Caco-2 (cell line): ENCODE results near the gene SLC6A6. TPM values are rescaled to one million over a fixed set of nuclear protein-coding genes. Genes with fewer than 3 reads are reported as not detected.

Source experiments
- BruUV-seq: library from RNA; stranded (reverse); fragments of 400-500 nt; replicated peaks from 2 replicates; lab custom pipeline; 2021; lab: Mats Ljungman, UMichigan
- CTCF ChIA-PET: fragments of 300-600 bp; sonication (Branson Sonifier 250); formaldehyde crosslinking; loops from one replicate; lab custom pipeline; 2022; ENCODE audit warnings: antibody characterized with exemption; lab: Charles Lee
- POLR2A ChIA-PET: fragments of 300-600 bp; sonication (Branson Sonifier 250); formaldehyde crosslinking; loops from one replicate; lab custom pipeline; 2022; ENCODE audit warnings: antibody characterized with exemption; lab: Charles Lee
- DNase-seq, 2 experiments: peaks; one replicate each; pipeline versions ENCODE4 v3.0.0 to v3.0.0-alpha.2; 2020 to 2022
- H3K27me3 ChIP-seq: replicated peaks from 2 replicates; pipeline ENCODE4 v1.6.0; 2011; ENCODE audit warnings: low read length; ENCODE audit not compliant: control insufficient read depth, insufficient read depth
- H3K36me3 ChIP-seq: 2 replicates; pipeline ENCODE4 v1.5.1; 2011; ENCODE audit warnings: low read length; ENCODE audit not compliant: control insufficient read depth, insufficient read depth
- H3K4me1 ChIP-seq: fragments of 250-450 bp; sonication (Bioruptor Pico); 2 replicates; pipeline ENCODE4 v1.5.1; 2020; ENCODE audit warnings: mild to moderate bottlenecking
- H3K4me3 ChIP-seq: 2 replicates; pipeline ENCODE4 v1.5.1; 2011; ENCODE audit warnings: low read depth, mild to moderate bottlenecking, control low read depth, low read length
- H3K9me3 ChIP-seq: fragments of 250-450 bp; sonication (Bioruptor Pico); 2 replicates; pipeline ENCODE4 v1.5.1; 2020; ENCODE audit warnings: mild to moderate bottlenecking, moderate library complexity
- H3K27ac Mint-ChIP-seq: one replicate; pipeline ENCODE4 v1.8.0; 2022; ENCODE audit warnings: mixed read lengths; ENCODE audit not compliant: unreplicated experiment
- H3K27me3 Mint-ChIP-seq: one replicate; pipeline ENCODE4 v1.8.0; 2022; ENCODE audit warnings: mixed read lengths; ENCODE audit not compliant: insufficient read depth, unreplicated experiment
- H3K36me3 Mint-ChIP-seq: one replicate; pipeline ENCODE4 v1.8.0; 2022; ENCODE audit warnings: mild to moderate bottlenecking, mixed read lengths; ENCODE audit not compliant: insufficient read depth, unreplicated experiment
- H3K4me1 Mint-ChIP-seq: one replicate; pipeline ENCODE4 v1.8.0; 2022; ENCODE audit warnings: low read depth, mixed read lengths; ENCODE audit not compliant: unreplicated experiment
- H3K4me3 Mint-ChIP-seq: one replicate; pipeline ENCODE4 v1.8.0; 2022; ENCODE audit warnings: mild to moderate bottlenecking, moderate library complexity, mixed read lengths; ENCODE audit not compliant: unreplicated experiment
- H3K9me3 Mint-ChIP-seq: one replicate; pipeline ENCODE4 v1.8.0; 2022; ENCODE audit warnings: mixed read lengths; ENCODE audit not compliant: unreplicated experiment
- intact Hi-C: fragments of 100-400 bp; cut with micrococcal nuclease; formaldehyde crosslinking; loops from one replicate; pipeline ENCODE4 v1.10.0; 2022; ENCODE audit not compliant: unreplicated experiment
- total RNA-seq: library from RNA; stranded (reverse); gene quantifications from 2 replicates; pipeline ENCODE4 v1.2.3, GENCODE V29; 2022
- TF ChIP-seq, protein P1 (sequence below), 2 experiments: fragments of 200-600 bp in 1 of 2; IDR thresholded peaks; 1 replicate in 1 of 2; 2 replicates in 1 of 2; pipeline versions ENCODE4 v1.5.1 to v1.8.0; 2011 to 2022; ENCODE audit warnings: antibody characterized with exemption in 1 of 2, control low read depth in 1 of 2, inconsistent platforms in 1 of 2, low read depth in 1 of 2, low read length in 1 of 2, mild to moderate bottlenecking in 1 of 2, moderate library complexity in 1 of 2; ENCODE audit not compliant: insufficient read depth in 1 of 2, severe bottlenecking in 1 of 2, unreplicated experiment in 1 of 2

SLC6A6 gene
- total RNA-seq, 1 experiment from 2014 or later: 49.6 TPM

- CTCF ChIA-PET: no interaction called here
- no peaks in the 10 kb centered on the region for H3K4me1 Mint-ChIP-seq
These were observed 35.9 kb downstream of the SLC6A6 start for GRCh38 chr3:14438262-14438661.

GRCh38 chr3:14438929-14439328 lies 36.5 kb downstream of the SLC6A6 start:
- DNase-seq: no peak
- no peaks in the 10 kb centered on the region; the same call in 1 of the 2 replicates for H3K36me3 ChIP-seq
- no peaks in the 10 kb centered on the region for H3K4me1 ChIP-seq
- no peak overlapping the region for H3K4me3 ChIP-seq
- TF ChIP-seq, protein P1, sequence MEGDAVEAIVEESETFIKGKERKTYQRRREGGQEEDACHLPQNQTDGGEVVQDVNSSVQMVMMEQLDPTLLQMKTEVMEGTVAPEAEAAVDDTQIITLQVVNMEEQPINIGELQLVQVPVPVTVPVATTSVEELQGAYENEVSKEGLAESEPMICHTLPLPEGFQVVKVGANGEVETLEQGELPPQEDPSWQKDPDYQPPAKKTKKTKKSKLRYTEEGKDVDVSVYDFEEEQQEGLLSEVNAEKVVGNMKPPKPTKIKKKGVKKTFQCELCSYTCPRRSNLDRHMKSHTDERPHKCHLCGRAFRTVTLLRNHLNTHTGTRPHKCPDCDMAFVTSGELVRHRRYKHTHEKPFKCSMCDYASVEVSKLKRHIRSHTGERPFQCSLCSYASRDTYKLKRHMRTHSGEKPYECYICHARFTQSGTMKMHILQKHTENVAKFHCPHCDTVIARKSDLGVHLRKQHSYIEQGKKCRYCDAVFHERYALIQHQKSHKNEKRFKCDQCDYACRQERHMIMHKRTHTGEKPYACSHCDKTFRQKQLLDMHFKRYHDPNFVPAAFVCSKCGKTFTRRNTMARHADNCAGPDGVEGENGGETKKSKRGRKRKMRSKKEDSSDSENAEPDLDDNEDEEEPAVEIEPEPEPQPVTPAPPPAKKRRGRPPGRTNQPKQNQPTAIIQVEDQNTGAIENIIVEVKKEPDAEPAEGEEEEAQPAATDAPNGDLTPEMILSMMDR (IDR thresholded peaks at IDR 0.05; ENCODE audit: insufficient read depth in 1 of 2, low read depth in 1 of 2, low read length in 1 of 2, severe bottlenecking in 1 of 2, unreplicated experiment in 1 of 2): no peak
- POLR2A ChIA-PET: no interaction called here
- Mint-ChIP-seq H3K27ac (no peak overlapping the region), H3K36me3 (peaks cover 20% of the 10 kb centered on the region), H3K27me3 (no peaks in the 10 kb centered on the region), H3K9me3 (no peaks in the 10 kb centered on the region), H3K4me3 (no peak overlapping the region), H3K4me1 (no peaks in the 10 kb centered on the region)
- no peaks in the 10 kb centered on the region for H3K9me3 ChIP-seq
- intact Hi-C loops: no loop called here
- CTCF ChIA-PET: no interaction called here
- no peaks in the 10 kb centered on the region for H3K27me3 ChIP-seq
- no TSS peak for BruUV-seq

More at GRCh38 chr3:14438262-14438661, 35.9 kb downstream of the SLC6A6 start:
- H3K36me3 Mint-ChIP-seq: peaks cover 20% of the 10 kb centered on the region
- TF ChIP-seq, protein P1 (IDR thresholded peaks at IDR 0.05; ENCODE audit: insufficient read depth in 1 of 2, low read depth in 1 of 2, low read length in 1 of 2, severe bottlenecking in 1 of 2, unreplicated experiment in 1 of 2): no peak
- no peak for DNase-seq
- H3K27ac Mint-ChIP-seq: no peak overlapping the region
- no peaks in the 10 kb centered on the region for H3K27me3 Mint-ChIP-seq
- intact Hi-C loops: no loop called here
- Histone ChIP-seq H3K4me1 (no peaks in the 10 kb centered on the region), H3K4me3 (no peak overlapping the region), H3K27me3 (no peaks in the 10 kb centered on the region), H3K36me3 (no peaks in the 10 kb centered on the region; the same call in 1 of the 2 replicates), H3K9me3 (no peaks in the 10 kb centered on the region)
- POLR2A ChIA-PET: no interaction called here
- BruUV-seq: no TSS peak
- H3K9me3 Mint-ChIP-seq: no peaks in the 10 kb centered on the region
- H3K4me3 Mint-ChIP-seq: no peak overlapping the region

DNA sequence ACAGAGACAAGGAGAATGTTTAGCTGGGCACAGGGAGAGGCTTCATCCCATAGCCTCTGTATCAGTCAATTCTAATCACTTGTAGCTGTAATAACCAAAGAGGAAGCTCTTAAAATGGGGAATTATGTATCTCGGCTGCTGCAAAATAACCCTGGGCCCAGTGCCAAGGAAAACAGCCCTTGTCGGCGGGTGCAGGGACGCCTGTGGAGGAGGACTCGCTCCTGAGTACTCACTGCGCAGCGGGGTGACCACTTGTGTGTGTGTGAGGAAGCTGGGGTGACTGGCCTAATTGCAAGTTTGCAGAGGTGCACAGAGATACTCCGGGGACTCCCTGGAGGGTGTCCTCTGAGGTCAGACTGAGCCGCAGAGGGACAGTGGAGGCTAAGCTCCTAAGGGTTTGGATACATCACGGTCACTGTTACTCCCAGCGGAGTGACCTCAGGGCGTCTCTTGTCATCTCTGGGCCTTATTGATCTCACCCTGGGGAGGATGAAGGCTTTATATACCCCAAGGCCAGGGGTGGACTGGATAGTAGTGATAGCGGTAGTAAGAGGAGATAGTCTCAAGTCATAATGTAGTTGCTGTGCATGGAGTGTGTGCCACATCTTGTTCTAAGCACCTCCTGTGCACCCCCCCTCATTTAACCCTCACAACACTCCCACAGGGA lies 37.2 kb downstream of the SLC6A6 start:
- no peaks in the 10 kb centered on the region for H3K4me1 ChIP-seq
- H3K4me3 Mint-ChIP-seq: no peak overlapping the region

More for the DNA sequence above, 37.2 kb downstream of the SLC6A6 start:
- intact Hi-C loops: no loop called here
- CTCF ChIA-PET: no interaction called here
- POLR2A ChIA-PET: no interaction called here
- BruUV-seq: no TSS peak
- H3K36me3 ChIP-seq: no peaks in the 10 kb centered on the region; the same call in 1 of the 2 replicates
- no peaks in the 10 kb centered on the region for H3K27me3 ChIP-seq
- peaks cover 20% of the 10 kb centered on the region for H3K36me3 Mint-ChIP-seq
- no peaks in the 10 kb centered on the region for H3K27me3 Mint-ChIP-seq
- H3K9me3 Mint-ChIP-seq: no peaks in the 10 kb centered on the region
- peak overlapping the region; percentile 13 for H3K27ac Mint-ChIP-seq
- no peaks in the 10 kb centered on the region for H3K4me1 Mint-ChIP-seq
- H3K4me3 ChIP-seq: no peak overlapping the region
- no peak for DNase-seq
- TF ChIP-seq, protein P1 (IDR thresholded peaks at IDR 0.05; ENCODE audit: insufficient read depth in 1 of 2, low read depth in 1 of 2, low read length in 1 of 2, severe bottlenecking in 1 of 2, unreplicated experiment in 1 of 2): no peak
- H3K9me3 ChIP-seq: no peaks in the 10 kb centered on the region
